K562 (cell line): ENCODE results near the gene ORC2. TPM values are rescaled to one million over a fixed set of nuclear protein-coding genes. Genes with fewer than 3 reads are reported as not detected.
A peak's percentile ranks its signal among the peaks of the same experiment; 100 is the strongest.

ENCODE experiments used
- ATAC-seq: fragments of 200-7000 bp; cut with Tn5 transposase; 3 replicates; pipeline ENCODE4 v1.9.1; 2020; ENCODE audit warnings: moderate library complexity
- BruUV-seq: library from RNA; stranded (reverse); fragments of 400-500 nt; replicated peaks from 2 replicates; lab custom pipeline; 2021; lab: Mats Ljungman, UMichigan
- CTCF ChIA-PET: fragments of 300-600 bp; formaldehyde crosslinking; extraction: SDS; loops from one replicate; lab custom pipeline; 2021; ENCODE audit warnings: low intra/inter-chr PET ratio; lab: Yijun Ruan, JAX
- POLR2A ChIA-PET: fragments of 300-600, 350-650 bp; sonication (Branson Sonifier 250); formaldehyde crosslinking; extraction: SDS; loops from one replicate; lab custom pipeline; 2021; ENCODE audit warnings: antibody characterized with exemption, inconsistent platforms; lab: Yijun Ruan, JAX
- DNase-seq, 4 experiments: peaks; one replicate each; pipeline versions ENCODE4 v3.0.0 to v3.0.0-alpha.2; 2011 to 2018; ENCODE audit warnings: low spot score in 3 of 4, mixed read lengths in 3 of 4; ENCODE audit errors: extremely low read depth in 1 of 4
- FAIRE-seq: peaks from 2 replicates; lab custom pipeline; 2011; peaks lifted over from hg19 to GRCh38; lab: Jason Lieb, UNC
- H2AFZ ChIP-seq: 2 replicates; pipeline ENCODE4 v1.6.0; 2011; ENCODE audit warnings: low read depth, low read length, control low read depth, inconsistent platforms
- H3K27ac ChIP-seq: fragments of 200-600 bp; 3 replicates; pipeline ENCODE4 v1.8.0; 2011; ENCODE audit warnings: low read depth, mild to moderate bottlenecking, control low read depth, inconsistent platforms, low read length, moderate library complexity, mixed read lengths; ENCODE audit errors: extremely low read depth
- H3K27me3 ChIP-seq, 2 experiments: fragments of 300-600 bp in 1 of 2; 2 replicates in 1 of 2; 3 replicates in 1 of 2; pipeline versions ENCODE4 v1.6.0 to v1.8.0; 2011; ENCODE audit warnings: inconsistent platforms in 2 of 2, low read length in 2 of 2, mild to moderate bottlenecking in 1 of 2, mixed read lengths in 1 of 2, moderate library complexity in 1 of 2; ENCODE audit not compliant: control insufficient read depth in 2 of 2, insufficient read depth in 2 of 2
- H3K36me3 ChIP-seq: fragments of 300-600 bp; 3 replicates; pipeline ENCODE4 v1.8.0; 2011; ENCODE audit warnings: mild to moderate bottlenecking, low read length, inconsistent platforms; ENCODE audit not compliant: control insufficient read depth, insufficient read depth
- H3K4me1 ChIP-seq, 2 experiments: fragments of 200-600 bp in 1 of 2; replicated peaks in 1 of 2; 2 replicates in 1 of 2; 3 replicates in 1 of 2; pipeline versions ENCODE4 v1.5.1 to v1.8.0; 2011; ENCODE audit warnings: inconsistent platforms in 2 of 2, low read length in 2 of 2, mild to moderate bottlenecking in 1 of 2, mixed read lengths in 1 of 2, moderate library complexity in 1 of 2; ENCODE audit not compliant: control insufficient read depth in 2 of 2, insufficient read depth in 2 of 2
- H3K4me2 ChIP-seq: 2 replicates; pipeline ENCODE4 v1.6.1; 2011; ENCODE audit warnings: low read length, control low read depth, inconsistent platforms, mixed read lengths; ENCODE audit not compliant: insufficient read depth
- H3K4me3 ChIP-seq: fragments of 200-600 bp; sonication (generic), shearing (Covaris generic); 2 replicates; pipeline ENCODE4 v1.5.1; 2016; ENCODE audit warnings: control low read depth, inconsistent platforms
- H3K79me2 ChIP-seq: fragments of 200-600 bp; 3 replicates; pipeline ENCODE4 v1.8.0; 2011; ENCODE audit warnings: low read length, inconsistent platforms; ENCODE audit not compliant: control insufficient read depth, insufficient read depth
- H3K9ac ChIP-seq, 2 experiments: 2 replicates each; pipeline versions ENCODE4 v1.6.0 to v1.6.1; 2011; ENCODE audit warnings: low read depth in 2 of 2, low read length in 2 of 2, control low read depth in 1 of 2, inconsistent platforms in 1 of 2, mild to moderate bottlenecking in 1 of 2, mixed read lengths in 1 of 2; ENCODE audit not compliant: insufficient read depth in 1 of 2
- H3K9me1 ChIP-seq: one replicate; pipeline ENCODE4 v1.6.0; 2011; ENCODE audit warnings: inconsistent platforms, mild to moderate bottlenecking, low read length, moderate library complexity; ENCODE audit not compliant: control insufficient read depth, insufficient read depth
- H3K9me3 ChIP-seq: replicated peaks from 2 replicates; pipeline ENCODE4 v1.5.1; 2011; ENCODE audit warnings: low read depth, low read length, inconsistent platforms; ENCODE audit not compliant: control insufficient read depth, insufficient read depth
- H4K20me1 ChIP-seq: replicated peaks from 2 replicates; pipeline ENCODE4 v1.6.1; 2011; ENCODE audit warnings: low read length, inconsistent platforms, mixed read lengths; ENCODE audit not compliant: control insufficient read depth, insufficient read depth
- EP400 ChIP-seq: fragments of 450-650 bp; IDR thresholded peaks from 2 replicates; pipeline ENCODE4 v1.6.1; 2017; ENCODE audit warnings: antibody characterized with exemption, mild to moderate bottlenecking, moderate library complexity
- FOS ChIP-seq: IDR thresholded peaks from 3 replicates; pipeline ENCODE4 v1.6.1; 2011; ENCODE audit not compliant: insufficient read length; ENCODE audit errors: extremely low read depth
- GABPA ChIP-seq: fragments of 200-800 bp; sonication (Bioruptor generic); conservative IDR thresholded peaks from 2 replicates; pipeline ENCODE4 v1.6.1; 2016; ENCODE audit warnings: low read depth, missing genetic modification characterization, missing compliant biosample characterization
- MEF2D ChIP-seq: conservative IDR thresholded peaks from 2 replicates; pipeline ENCODE4 v1.6.1; 2016; ENCODE audit warnings: low read depth, missing genetic modification characterization, missing compliant biosample characterization
- NBN ChIP-seq: fragments of 450-650 bp; IDR thresholded peaks from 2 replicates; pipeline ENCODE4 v1.6.1; 2016; ENCODE audit warnings: low read depth, mild to moderate bottlenecking
- RBFOX2 ChIP-seq: fragments of 200-400 bp; formaldehyde crosslinking; IDR thresholded peaks from 2 replicates; pipeline ENCODE4 v1.6.1; 2017; ENCODE audit warnings: low read depth, mild to moderate bottlenecking, low read length, moderate library complexity
- SAFB2 ChIP-seq: fragments of 200-400 bp; formaldehyde crosslinking; IDR thresholded peaks from 2 replicates; pipeline ENCODE4 v1.6.1; 2018; ENCODE audit warnings: borderline replicate concordance, low read length, low read depth, moderate library complexity; ENCODE audit not compliant: severe bottlenecking
- TEAD4 ChIP-seq, 2 experiments: sonication (generic) in 1 of 2; formaldehyde crosslinking in 1 of 2; IDR thresholded peaks; 2 replicates each; pipeline versions ENCODE4 v1.6.1 to v1.8.0; 2012 to 2022; ENCODE audit warnings: borderline replicate concordance in 1 of 2, inconsistent platforms in 1 of 2, low read length in 1 of 2, mild to moderate bottlenecking in 1 of 2, missing genetic modification reagents in 1 of 2
- ZBED1 ChIP-seq: IDR thresholded peaks from 2 replicates; pipeline ENCODE4 v1.6.1; 2014
- ZNF134 ChIP-seq: fragments of 250-450 bp; sonication (Bioruptor Pico); conservative IDR thresholded peaks from 2 replicates; pipeline ENCODE4 v1.4.0; 2020
- ZNF311 ChIP-seq: fragments of 250-450 bp; sonication (Bioruptor Pico); IDR thresholded peaks from 2 replicates; pipeline ENCODE4 v1.4.0; 2020; ENCODE audit warnings: mild to moderate bottlenecking, moderate library complexity
- WGBS: fragments of 100-300 bp; shearing (Covaris generic); methylation state at CpG from one replicate; pipeline ENCODE4 v1.1.6; 2016; ENCODE audit warnings: low coverage, mixed read lengths; ENCODE audit not compliant: insufficient coverage; ENCODE audit errors: missing lambda C conversion rate; 5-methylcytosine and 5-hydroxymethylcytosine counted together
- in situ Hi-C: fragments of 300-500 bp; cut with MboI; formaldehyde crosslinking; loops from 4 replicates; pipeline ENCODE4 v1.15.0; 2018; ENCODE audit warnings: inconsistent platforms, mixed read lengths
- intact Hi-C: fragments of 100-400 bp; cut with micrococcal nuclease; formaldehyde crosslinking; loops from 2 replicates; pipeline ENCODE4 v1.14.2; 2022
- polyA plus RNA-seq, 8 experiments: library from polyadenylated mRNA; depleted of rRNA in 4 of 8; stranded (reverse) in 5 of 8; unstranded in 3 of 8; fragments of >200 nt; fragmentation: Nextera tagmentation in 2 of 8; fragmentation: Illumina TruSeq in 1 of 8; extraction: Ambion mirVana in 2 of 8; extraction: Trizol in 1 of 8; gene quantifications; 2 replicates each; pipeline versions ENCODE4 v1.2.1 to v1.2.3, GENCODE V29; 2011 to 2014; ENCODE audit warnings: inconsistent platforms in 1 of 8, missing spikeins in 1 of 8
- total RNA-seq, 7 experiments: library from RNA; depleted of rRNA in 6 of 7; stranded (reverse); fragments of >200 nt in 6 of 7; fragmentation: Illumina TruSeq in 2 of 7; extraction: Trizol in 2 of 7; gene quantifications; 2 replicates each; pipeline versions ENCODE4 v1.2.1 to v1.2.3, GENCODE V29; 2011 to 2021; ENCODE audit warnings: low replicate concordance in 1 of 7
- TF ChIP-seq, protein P1 (sequence below), 2 experiments: IDR thresholded peaks; 2 replicates each; pipeline ENCODE4 v1.6.1; 2011; ENCODE audit warnings: borderline replicate concordance in 1 of 2, control low read depth in 1 of 2, low read depth in 1 of 2, low read length in 1 of 2, mild to moderate bottlenecking in 1 of 2, mixed read lengths in 1 of 2, moderate library complexity in 1 of 2; ENCODE audit not compliant: insufficient read depth in 1 of 2, insufficient read length in 1 of 2, poor library complexity in 1 of 2, severe bottlenecking in 1 of 2; ENCODE audit errors: extremely low read depth in 1 of 2
- TF ChIP-seq, protein P2 (sequence below): sonication (generic); IDR thresholded peaks from 2 replicates; pipeline ENCODE4 v1.6.1; 2016
- TF ChIP-seq, protein P3 (sequence below): IDR thresholded peaks from 2 replicates; pipeline ENCODE4 v1.6.1; 2014; ENCODE audit warnings: antibody characterized with exemption

Gene ORC2
- total and polyA plus RNA-seq, 9 of the 15 experiments (the other 6 are each of a cell fraction or from before 2014, with no cell fraction given), result 5.6 to 41.1 (median 19.0) TPM

DNA sequence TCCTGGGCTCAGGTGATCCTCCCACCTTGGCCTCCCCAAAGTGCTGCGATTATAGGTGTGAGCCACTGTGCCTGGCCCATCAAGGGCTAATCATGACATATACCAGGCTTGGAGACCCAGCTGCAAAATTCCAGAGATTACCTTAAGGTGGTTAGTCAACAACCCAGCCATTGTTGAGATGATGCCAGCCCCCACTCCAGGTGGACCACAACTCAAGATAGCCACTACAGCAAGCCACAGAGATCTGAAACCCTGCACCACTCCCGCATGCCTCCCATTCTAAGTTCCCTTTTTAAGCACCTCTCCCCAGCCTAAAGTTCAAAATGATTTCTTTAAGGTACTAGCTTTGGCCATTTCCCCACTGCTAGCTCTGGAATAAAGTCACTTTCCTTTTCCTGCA, 94.4 kb downstream of the ORC2 start:
- BruUV-seq, result no TSS peak
- H3K4me3 ChIP-seq, result no peak overlapping the region
- no peaks in the 10 kb centered on the region for H3K9me1 ChIP-seq
- 57% methylated on average over 2 of the region's 2 CpGs for WGBS
- peaks cover 9 to 13% of the 10 kb centered on the region in 2 experiments; a peak in 3 of 5 replicates for H3K4me1 ChIP-seq
- H3K4me2 ChIP-seq, result no peak overlapping the region
- H3K27ac ChIP-seq, result peak overlapping the region; percentile 61; the same call in 2 of the 3 replicates
- no peak overlapping the region for H2AFZ ChIP-seq
- TF ChIP-seq ZNF311 (CRISPR knock-in tag) (no peak), MEF2D (tag) (no peak), GABPA (tag) (peak; percentile 41; the same call in 1 of the 2 replicates), NBN (no peak), EP400 (no peak), FOS (no peak), TEAD4 (IDR thresholded peaks at IDR 0.05; ENCODE audit: low read length) (0 out of 2 replicates have a peak, but pooled peaks have one; percentile 3), TEAD4 (CRISPR knock-in tag; IDR thresholded peaks at IDR 0.05; ENCODE audit: borderline replicate concordance) (no peak), ZNF134 (CRISPR knock-in tag) (no peak), SAFB2 (no peak), RBFOX2 (no peak), ZBED1 (no peak)
- TF ChIP-seq, protein P1, sequence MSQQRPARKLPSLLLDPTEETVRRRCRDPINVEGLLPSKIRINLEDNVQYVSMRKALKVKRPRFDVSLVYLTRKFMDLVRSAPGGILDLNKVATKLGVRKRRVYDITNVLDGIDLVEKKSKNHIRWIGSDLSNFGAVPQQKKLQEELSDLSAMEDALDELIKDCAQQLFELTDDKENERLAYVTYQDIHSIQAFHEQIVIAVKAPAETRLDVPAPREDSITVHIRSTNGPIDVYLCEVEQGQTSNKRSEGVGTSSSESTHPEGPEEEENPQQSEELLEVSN (IDR thresholded peaks at IDR 0.05; ENCODE audit: borderline replicate concordance in 1 of 2, extremely low read depth in 1 of 2, insufficient read depth in 1 of 2, insufficient read length in 1 of 2, low read depth in 1 of 2, low read length in 1 of 2, poor library complexity in 1 of 2, severe bottlenecking in 1 of 2), result no peak
- TF ChIP-seq, protein P2, sequence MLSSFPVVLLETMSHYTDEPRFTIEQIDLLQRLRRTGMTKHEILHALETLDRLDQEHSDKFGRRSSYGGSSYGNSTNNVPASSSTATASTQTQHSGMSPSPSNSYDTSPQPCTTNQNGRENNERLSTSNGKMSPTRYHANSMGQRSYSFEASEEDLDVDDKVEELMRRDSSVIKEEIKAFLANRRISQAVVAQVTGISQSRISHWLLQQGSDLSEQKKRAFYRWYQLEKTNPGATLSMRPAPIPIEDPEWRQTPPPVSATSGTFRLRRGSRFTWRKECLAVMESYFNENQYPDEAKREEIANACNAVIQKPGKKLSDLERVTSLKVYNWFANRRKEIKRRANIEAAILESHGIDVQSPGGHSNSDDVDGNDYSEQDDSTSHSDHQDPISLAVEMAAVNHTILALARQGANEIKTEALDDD, result peak; percentile 11; the same call in 1 of the 2 replicates
- TF ChIP-seq, protein P3, sequence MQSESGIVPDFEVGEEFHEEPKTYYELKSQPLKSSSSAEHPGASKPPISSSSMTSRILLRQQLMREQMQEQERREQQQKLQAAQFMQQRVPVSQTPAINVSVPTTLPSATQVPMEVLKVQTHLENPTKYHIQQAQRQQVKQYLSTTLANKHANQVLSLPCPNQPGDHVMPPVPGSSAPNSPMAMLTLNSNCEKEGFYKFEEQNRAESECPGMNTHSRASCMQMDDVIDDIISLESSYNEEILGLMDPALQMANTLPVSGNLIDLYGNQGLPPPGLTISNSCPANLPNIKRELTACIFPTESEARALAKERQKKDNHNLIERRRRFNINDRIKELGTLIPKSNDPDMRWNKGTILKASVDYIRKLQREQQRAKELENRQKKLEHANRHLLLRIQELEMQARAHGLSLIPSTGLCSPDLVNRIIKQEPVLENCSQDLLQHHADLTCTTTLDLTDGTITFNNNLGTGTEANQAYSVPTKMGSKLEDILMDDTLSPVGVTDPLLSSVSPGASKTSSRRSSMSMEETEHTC, result no peak
- no peaks in the 10 kb centered on the region for H4K20me1 ChIP-seq
- intact Hi-C loops (no loop called here), in situ Hi-C loops (no loop called here)
- H3K36me3 ChIP-seq, result peaks cover 15% of the 10 kb centered on the region; the same call in 2 of the 3 replicates
- H3K9me3 ChIP-seq, result no peaks in the 10 kb centered on the region
- POLR2A ChIA-PET, result interaction anchor here (1.2 to 1.7 kb wide), 2 partner anchors 10 to 20 kb away, joined by 4 to 5 read pairs; partner anchors contain the start of genes NIF3L1 and PPIL3
- H3K79me2 ChIP-seq, result peaks cover 5% of the 10 kb centered on the region
- FAIRE-seq (peak; percentile 6), DNase-seq (no peak), ATAC-seq (no peak)
- CTCF ChIA-PET, result no interaction called here
- H3K27me3 ChIP-seq, result no peaks in the 10 kb centered on the region
- peak overlapping the region in 1 of 2 experiments; percentile 20; a peak in 1 of 4 replicates for H3K9ac ChIP-seq
